H1 (cell line): ENCODE data around the gene UGT1A8. TPM values are rescaled to one million over a fixed set of nuclear protein-coding genes. Genes with fewer than 3 reads are reported as not detected.

Experiments used
- CTCF ChIA-PET: fragments of 300-600 bp; sonication (Branson Sonifier 250); formaldehyde crosslinking; loops from one replicate; lab custom pipeline; 2021; ENCODE audit not compliant: partially characterized antibody; lab: Charles Lee
- POLR2A ChIA-PET: fragments of 300-600 bp; sonication (Branson Sonifier 250); formaldehyde crosslinking; loops from one replicate; lab custom pipeline; 2021; ENCODE audit warnings: inconsistent platforms; ENCODE audit not compliant: partially characterized antibody; lab: Charles Lee
- DNase-seq, 2 experiments: peaks; one replicate each; pipeline versions ENCODE4 v3.0.0 to v3.0.0-alpha.2; 2010 to 2022; ENCODE audit warnings: low spot score in 2 of 2, low read depth in 1 of 2, mixed read lengths in 1 of 2
- FAIRE-seq: peaks from 2 replicates; lab custom pipeline; 2011; peaks lifted over from hg19 to GRCh38; lab: Jason Lieb, UNC
- H2AFZ ChIP-seq: 2 replicates; pipeline ENCODE4 v1.8.1; 2012; ENCODE audit warnings: low read length, inconsistent platforms
- H2AK5ac ChIP-seq: 2 replicates; pipeline ENCODE4 v1.6.1; 2013; ENCODE audit warnings: low read depth, low read length
- H2BK120ac ChIP-seq: replicated peaks from 2 replicates; pipeline ENCODE3; 2013; ENCODE audit warnings: low read depth, low read length, inconsistent platforms
- H2BK12ac ChIP-seq: 2 replicates; pipeline ENCODE4 v1.6.1; 2013; ENCODE audit warnings: low read depth, low read length
- H2BK15ac ChIP-seq: 2 replicates; pipeline ENCODE4 v1.6.1; 2013; ENCODE audit warnings: low read length
- H2BK20ac ChIP-seq: 2 replicates; pipeline ENCODE4 v1.6.1; 2013; ENCODE audit warnings: low read length
- H2BK5ac ChIP-seq: 2 replicates; pipeline ENCODE4 v1.6.1; 2013; ENCODE audit warnings: low read depth, low read length
- H3K14ac ChIP-seq: 2 replicates; pipeline ENCODE4 v1.6.1; 2013; ENCODE audit warnings: inconsistent platforms; ENCODE audit not compliant: insufficient read length
- H3K18ac ChIP-seq: 2 replicates; pipeline ENCODE4 v1.6.1; 2013; ENCODE audit warnings: low read length; ENCODE audit errors: extremely low read depth
- H3K23ac ChIP-seq: 2 replicates; pipeline ENCODE4 v1.6.1; 2013; ENCODE audit warnings: inconsistent platforms; ENCODE audit not compliant: insufficient read length
- H3K23me2 ChIP-seq: 2 replicates; pipeline ENCODE4 v1.6.1; 2013; ENCODE audit warnings: low read depth, low read length
- H3K27ac ChIP-seq: 2 replicates; pipeline ENCODE4 v1.6.1; 2011; ENCODE audit warnings: low read depth, low read length, inconsistent platforms
- H3K27me3 ChIP-seq, 4 experiments: replicated peaks in 1 of 4; 1 replicate in 1 of 4; 2 replicates in 3 of 4; pipeline versions ENCODE4 v1.6.1 to v1.8.1; 2011 to 2013; ENCODE audit warnings: low read length in 3 of 4, mild to moderate bottlenecking in 3 of 4, inconsistent platforms in 2 of 4, mixed read lengths in 2 of 4, moderate library complexity in 1 of 4; ENCODE audit not compliant: control insufficient read depth in 3 of 4, insufficient read depth in 3 of 4; ENCODE audit errors: extremely low read depth in 1 of 4
- H3K36me3 ChIP-seq, 4 experiments: 2 replicates each; pipeline versions ENCODE4 v1.6.1 to v1.8.1; 2011 to 2013; ENCODE audit warnings: mild to moderate bottlenecking in 4 of 4, low read length in 3 of 4, moderate library complexity in 2 of 4, control low read depth in 1 of 4, inconsistent platforms in 1 of 4; ENCODE audit not compliant: insufficient read depth in 4 of 4, control insufficient read depth in 2 of 4
- H3K4ac ChIP-seq: replicated peaks from 2 replicates; pipeline ENCODE3; 2013; ENCODE audit warnings: low read length, low read depth, mixed read lengths, inconsistent platforms; ENCODE audit not compliant: insufficient read length
- H3K4me1 ChIP-seq, 4 experiments: replicated peaks in 1 of 4; 1 replicate in 1 of 4; 2 replicates in 3 of 4; pipeline versions ENCODE4 v1.6.1 to v1.8.1; 2011 to 2013; ENCODE audit warnings: low read length in 3 of 4, inconsistent platforms in 2 of 4, mixed read lengths in 1 of 4; ENCODE audit not compliant: insufficient read depth in 4 of 4, control insufficient read depth in 3 of 4
- H3K4me2 ChIP-seq, 2 experiments: 2 replicates each; pipeline versions ENCODE4 v1.6.1 to v1.8.1; 2011 to 2013; ENCODE audit warnings: low read depth in 2 of 2, low read length in 2 of 2, control low read depth in 1 of 2, inconsistent platforms in 1 of 2, mild to moderate bottlenecking in 1 of 2; ENCODE audit not compliant: insufficient read depth in 1 of 2
- H3K4me3 ChIP-seq, 4 experiments: fragments of 200-600, 300-600 bp in 1 of 4; sonication (generic), shearing (Covaris generic), sonication (Bioruptor Twin) in 1 of 4; 2 replicates each; pipeline versions ENCODE4 v1.5.1 to v1.8.1; 2011 to 2016; ENCODE audit warnings: low read length in 4 of 4, low read depth in 3 of 4, control low read depth in 2 of 4, inconsistent platforms in 2 of 4, mild to moderate bottlenecking in 2 of 4, mixed read lengths in 1 of 4, moderate library complexity in 1 of 4; ENCODE audit not compliant: insufficient read depth in 2 of 4; ENCODE audit errors: extremely low read depth in 1 of 4
- H3K56ac ChIP-seq: replicated peaks from 2 replicates; pipeline ENCODE3; 2013; ENCODE audit warnings: low read depth, mild to moderate bottlenecking, mixed read lengths, low read length, inconsistent platforms; ENCODE audit not compliant: insufficient read length
- H3K79me1 ChIP-seq: 2 replicates; pipeline ENCODE4 v1.6.1; 2013; ENCODE audit warnings: low read depth, low read length, control low read depth
- H3K79me2 ChIP-seq, 2 experiments: 2 replicates each; pipeline versions ENCODE4 v1.6.1 to v1.8.1; 2012 to 2013; ENCODE audit warnings: low read length in 2 of 2, mild to moderate bottlenecking in 2 of 2, inconsistent platforms in 1 of 2; ENCODE audit not compliant: insufficient read depth in 2 of 2, control insufficient read depth in 1 of 2
- H3K9ac ChIP-seq, 4 experiments: replicated peaks in 1 of 4; 1 replicate in 1 of 4; 2 replicates in 3 of 4; pipeline versions ENCODE4 v1.6.1 to v1.8.1; 2011 to 2013; ENCODE audit warnings: low read depth in 3 of 4, low read length in 3 of 4, control low read depth in 2 of 4, mild to moderate bottlenecking in 2 of 4, moderate library complexity in 2 of 4, inconsistent platforms in 1 of 4; ENCODE audit errors: extremely low read depth in 1 of 4
- H3K9me3 ChIP-seq, 2 experiments: 2 replicates each; pipeline versions ENCODE4 v1.6.1 to v1.8.1; 2012 to 2013; ENCODE audit warnings: mild to moderate bottlenecking in 2 of 2, moderate library complexity in 2 of 2, control low read depth in 1 of 2, inconsistent platforms in 1 of 2, low read depth in 1 of 2, low read length in 1 of 2, mixed read lengths in 1 of 2; ENCODE audit not compliant: insufficient read depth in 2 of 2
- H4K20me1 ChIP-seq, 2 experiments: replicated peaks in 1 of 2; 2 replicates each; pipeline versions ENCODE3 to v1.8.1; 2011 to 2013; ENCODE audit warnings: inconsistent platforms in 2 of 2, low read length in 2 of 2, mild to moderate bottlenecking in 1 of 2; ENCODE audit not compliant: insufficient read depth in 2 of 2, control insufficient read depth in 1 of 2
- H4K5ac ChIP-seq: 2 replicates; pipeline ENCODE4 v1.6.1; 2013; ENCODE audit warnings: low read length, low read depth, mixed read lengths, inconsistent platforms; ENCODE audit not compliant: insufficient read length
- H4K8ac ChIP-seq: 2 replicates; pipeline ENCODE4 v1.8.0; 2013; ENCODE audit warnings: mild to moderate bottlenecking, moderate library complexity, low read length, inconsistent platforms; ENCODE audit not compliant: insufficient read depth; ENCODE audit errors: extremely low read depth
- H4K91ac ChIP-seq: replicated peaks from 2 replicates; pipeline ENCODE3; 2013; ENCODE audit warnings: low read length, mixed read lengths, inconsistent platforms; ENCODE audit not compliant: insufficient read length
- ATF3 ChIP-seq: IDR thresholded peaks from 2 replicates; pipeline ENCODE4 v1.6.1; 2011; ENCODE audit warnings: low read depth, mild to moderate bottlenecking, low read length; ENCODE audit not compliant: insufficient read depth
- CREB1 ChIP-seq: IDR thresholded peaks from 2 replicates; pipeline ENCODE4 v1.6.1; 2012; ENCODE audit warnings: inconsistent platforms
- JUND ChIP-seq: IDR thresholded peaks from 2 replicates; pipeline ENCODE4 v1.6.1; 2011; ENCODE audit warnings: mild to moderate bottlenecking, improper control_type of control experiment, low read length
- POLR2AphosphoS5 ChIP-seq: IDR thresholded peaks from 2 replicates; pipeline ENCODE4 v1.6.1; 2011; ENCODE audit warnings: low read depth, low read length
- SIRT6 ChIP-seq: IDR thresholded peaks from one replicate; pipeline ENCODE4 v1.7.1; 2012; ENCODE audit warnings: low read length, inconsistent platforms
- SIX5 ChIP-seq: IDR thresholded peaks from 2 replicates; pipeline ENCODE4 v1.6.1; 2011; ENCODE audit warnings: mild to moderate bottlenecking, low read depth, low read length
- SP2 ChIP-seq: IDR thresholded peaks from 2 replicates; pipeline ENCODE4 v1.6.1; 2012; ENCODE audit warnings: mild to moderate bottlenecking, low read length, inconsistent platforms
- SUZ12 ChIP-seq: fragments of 200-600 bp; sonication (generic); IDR thresholded peaks from 2 replicates; pipeline ENCODE4 v1.6.1; 2012; ENCODE audit warnings: mild to moderate bottlenecking, inconsistent platforms, low read length, moderate library complexity, mixed read lengths
- TBP ChIP-seq: IDR thresholded peaks from 2 replicates; pipeline ENCODE4 v1.6.1; 2011; ENCODE audit warnings: low read depth, low read length, improper control_type of control experiment
- ZNF274 ChIP-seq: IDR thresholded peaks from 2 replicates; pipeline ENCODE4 v1.7.0; 2012; ENCODE audit warnings: low read length, borderline replicate concordance; ENCODE audit errors: extremely low read depth
- WGBS, 2 experiments: shearing (Covaris generic) in 1 of 2; methylation state at CpG; one replicate each; pipeline versions ENCODE4 v1.1.6 to v1.1.7; 2013 to 2015; ENCODE audit warnings: low lambda C conversion rate in 2 of 2, mixed read lengths in 2 of 2, inconsistent platforms in 1 of 2, low coverage in 1 of 2, missing lambda C conversion rate in 1 of 2; ENCODE audit not compliant: insufficient replicate concordance in 2 of 2, insufficient coverage in 1 of 2, insufficient read length in 1 of 2; ENCODE audit errors: extremely low coverage in 1 of 2, missing lambda C conversion rate in 1 of 2; 5-methylcytosine and 5-hydroxymethylcytosine counted together
- polyA plus RNA-seq, 7 experiments: library from polyadenylated mRNA; depleted of rRNA in 3 of 7; stranded (reverse) in 5 of 7; unstranded in 2 of 7; fragments of >200 nt in 5 of 7; fragments of 200-250 nt in 2 of 7; gene quantifications; 1 replicate in 5 of 7; 2 replicates in 1 of 7; 4 replicates in 1 of 7; pipeline versions ENCODE4 v1.2.1 to v1.2.3, GENCODE V29; 2011 to 2013; ENCODE audit warnings: missing spikeins in 2 of 7, mixed read lengths in 2 of 7
- total RNA-seq: library from RNA; stranded (reverse); fragmentation: NEBNext Ultra II Directional; extraction: Animal tissue kit (Norgen Biotek cat#: 25700); gene quantifications from 2 replicates; pipeline ENCODE4 v1.2.1, GENCODE V29; 2021

UGT1A8 gene
- total and polyA plus RNA-seq, 2 of the 8 experiments (the other 6 are each of a cell fraction or from before 2014, with no cell fraction given) = not detected

GRCh38 chr2:233816334-233816733 lies 198.9 kb downstream of the UGT1A8 start:
- H3K4me2 ChIP-seq = no peak overlapping the region
- no peak overlapping the region for H2BK5ac ChIP-seq
- H3K56ac ChIP-seq = no peak overlapping the region
- WGBS, 2 experiments = 89% methylated on average over 2 of the region's 2 CpGs; no CpG with 5 or more reads in 1 of the 2 experiments
- no peak overlapping the region for H3K27ac ChIP-seq
- no peak overlapping the region for H3K9ac ChIP-seq
- FAIRE-seq (no peak), DNase-seq (no peak)
- H4K8ac ChIP-seq = no peak overlapping the region
- H2BK12ac ChIP-seq = no peak overlapping the region
- H3K23ac ChIP-seq = no peak overlapping the region
- H4K5ac ChIP-seq = no peak overlapping the region
- no peak overlapping the region for H3K18ac ChIP-seq
- no peak overlapping the region for H3K4me3 ChIP-seq
- no peaks in the 10 kb centered on the region for H3K36me3 ChIP-seq
- CTCF ChIA-PET = no interaction called here
- H2BK120ac ChIP-seq = no peak overlapping the region
- no peak overlapping the region for H2AK5ac ChIP-seq
- H3K4me1 ChIP-seq = no peaks in the 10 kb centered on the region
- no peaks in the 10 kb centered on the region for H3K9me3 ChIP-seq
- H2BK20ac ChIP-seq = no peak overlapping the region
- no peaks in the 10 kb centered on the region for H3K27me3 ChIP-seq
- H2BK15ac ChIP-seq = no peak overlapping the region
- no peaks in the 10 kb centered on the region for H3K79me1 ChIP-seq
- H3K4ac ChIP-seq = no peak overlapping the region
- H4K91ac ChIP-seq = no peak overlapping the region
- H2AFZ ChIP-seq = no peak overlapping the region
- POLR2A ChIA-PET = no interaction called here
- no peak overlapping the region for H3K14ac ChIP-seq
- no peaks in the 10 kb centered on the region for H3K79me2 ChIP-seq
- no peaks in the 10 kb centered on the region for H3K23me2 ChIP-seq
- H4K20me1 ChIP-seq = no peaks in the 10 kb centered on the region
- TF ChIP-seq POLR2AphosphoS5 (no peak), ATF3 (no peak), JUND (no peak), SIRT6 (no peak), SUZ12 (no peak), SIX5 (no peak), TBP (no peak), SP2 (no peak), ZNF274 (no peak), CREB1 (no peak)
